ENCODE results near the gene RBPJ.
A peak's percentile ranks its signal among the peaks of the same experiment; 100 is the strongest.
"Not testable (repeated sequence)": the region's sequence is repeated elsewhere in the genome, so short reads cannot be mapped to it uniquely, and the experiment has no call there.

Gene RBPJ

DNA sequence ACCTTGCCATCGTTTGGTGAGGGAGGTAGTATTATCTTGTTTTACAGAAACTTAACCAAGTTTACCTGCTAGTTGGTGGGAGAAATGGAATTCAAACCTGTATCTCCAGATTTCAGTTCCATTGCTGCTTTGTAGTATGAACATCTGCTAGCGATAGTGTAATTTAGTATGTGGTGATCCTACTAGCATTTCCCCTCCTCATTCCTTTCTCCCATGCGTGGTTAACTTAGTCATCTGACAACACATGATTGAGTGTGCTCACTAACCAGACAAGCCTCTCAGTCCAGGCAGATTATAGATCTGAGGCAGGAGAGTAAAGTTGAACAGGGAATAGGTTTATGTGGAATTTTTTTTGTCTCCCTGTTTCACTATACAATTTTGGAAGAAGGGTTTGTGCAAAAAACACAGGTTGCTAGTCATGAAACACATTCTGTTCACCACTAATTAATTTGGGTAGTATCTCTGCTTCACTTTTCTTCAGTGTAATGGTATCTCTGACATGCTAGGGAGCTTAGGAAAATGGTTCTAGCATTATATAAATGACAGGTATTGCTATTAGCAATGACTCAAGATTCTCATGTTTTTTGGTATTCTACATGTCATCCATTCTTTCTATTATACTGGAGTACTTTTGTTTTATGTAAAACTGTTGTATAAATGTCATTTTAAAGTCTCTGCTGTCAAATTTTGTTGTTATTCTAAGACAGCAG lies 21.7 kb downstream of the RBPJ start:
- no peak for DNase-seq (ENCODE audit: low read depth in 2 of 2)

DNA sequence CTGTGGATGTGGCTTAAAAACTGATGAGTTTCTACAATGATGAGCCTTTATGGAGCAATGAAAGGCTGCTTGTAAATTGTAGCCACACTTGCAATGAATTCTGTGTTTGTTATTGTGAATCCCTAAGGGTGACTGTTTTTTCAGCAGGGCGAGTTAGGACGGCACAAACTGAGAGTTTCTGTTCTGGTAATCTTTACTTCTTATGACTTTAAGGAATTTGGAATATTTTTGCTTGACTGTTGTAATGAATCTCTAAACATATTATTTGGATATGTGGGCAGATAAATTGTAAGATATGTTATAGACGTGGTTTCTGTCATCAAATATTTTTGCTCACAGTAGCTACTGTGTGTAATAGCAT lies 22.2 kb downstream of the RBPJ start:
- no peak for DNase-seq (ENCODE audit: low read depth in 2 of 2)

DNA sequence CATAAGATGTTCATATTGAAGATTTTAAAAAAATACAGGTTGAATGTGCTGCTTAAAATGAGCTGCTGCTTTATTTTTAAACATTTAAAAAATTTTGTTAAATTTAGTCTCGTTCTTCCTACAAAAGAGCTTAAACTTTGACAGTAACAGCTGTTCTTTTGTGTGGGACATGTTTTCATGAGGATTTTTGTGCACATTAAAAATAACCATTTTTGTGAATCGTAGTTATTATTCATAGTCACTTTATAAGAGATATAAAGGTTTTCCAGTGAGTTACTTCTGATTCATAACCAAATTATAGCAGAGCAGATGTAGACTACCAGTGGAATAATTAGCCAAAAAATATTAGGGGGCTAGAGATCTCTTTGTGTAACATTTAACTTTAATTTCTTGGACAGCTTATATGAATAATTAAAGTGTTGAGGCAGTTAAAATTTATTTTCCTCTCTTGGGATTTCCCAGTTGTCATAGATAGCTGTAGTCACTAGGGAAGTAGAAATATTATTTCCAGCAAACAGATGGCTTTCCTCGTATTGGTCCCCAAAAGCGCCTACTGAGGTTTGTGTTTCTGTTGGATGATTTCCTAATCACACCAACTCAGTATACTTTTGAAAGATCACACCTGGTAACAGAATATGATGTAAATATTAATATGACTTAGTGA lies 24.2 kb downstream of the RBPJ start:
- no peak for DNase-seq (ENCODE audit: low read depth in 2 of 2)

DNA sequence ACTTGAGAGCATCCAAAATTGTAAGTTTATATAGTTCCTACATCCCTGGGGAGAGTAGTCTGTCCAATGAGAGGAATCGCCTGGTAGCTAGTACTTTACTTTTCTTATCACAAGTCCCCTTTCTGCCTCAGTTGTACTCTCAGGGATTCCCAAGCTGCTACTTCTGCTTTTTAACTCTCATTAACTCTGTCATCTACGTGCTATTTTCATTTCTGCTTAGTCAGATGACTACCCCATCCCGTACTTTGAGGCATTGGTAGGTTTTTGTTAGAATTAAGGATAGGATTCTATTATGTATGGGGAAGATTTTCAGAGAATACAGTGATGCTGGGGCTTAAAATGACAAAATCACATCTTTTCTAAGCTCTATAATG lies 24.7 kb downstream of the RBPJ start:
- no peak for DNase-seq (ENCODE audit: low read depth in 2 of 2)

DNA sequence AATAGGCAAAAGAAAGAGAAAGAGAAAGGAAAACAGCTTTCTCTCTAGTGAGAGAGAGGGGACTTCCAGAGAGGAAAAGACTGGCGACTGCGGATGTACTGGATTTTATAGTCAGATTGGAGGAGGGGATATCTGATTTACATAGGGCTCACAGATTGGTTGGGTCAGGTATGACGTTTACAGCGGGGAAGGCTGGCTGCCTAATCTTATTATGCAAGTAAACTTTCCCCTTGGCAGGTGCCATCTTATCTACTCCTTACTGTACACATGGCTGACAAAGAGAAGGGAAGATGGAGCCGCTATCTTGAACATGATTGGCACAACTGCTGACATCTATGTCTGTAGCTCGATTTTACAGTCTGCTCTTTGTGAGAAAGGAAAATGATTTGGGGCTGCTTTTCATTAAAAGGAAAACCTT lies 25.4 kb downstream of the RBPJ start:
- no peak for DNase-seq (ENCODE audit: low read depth in 2 of 2)

DNA sequence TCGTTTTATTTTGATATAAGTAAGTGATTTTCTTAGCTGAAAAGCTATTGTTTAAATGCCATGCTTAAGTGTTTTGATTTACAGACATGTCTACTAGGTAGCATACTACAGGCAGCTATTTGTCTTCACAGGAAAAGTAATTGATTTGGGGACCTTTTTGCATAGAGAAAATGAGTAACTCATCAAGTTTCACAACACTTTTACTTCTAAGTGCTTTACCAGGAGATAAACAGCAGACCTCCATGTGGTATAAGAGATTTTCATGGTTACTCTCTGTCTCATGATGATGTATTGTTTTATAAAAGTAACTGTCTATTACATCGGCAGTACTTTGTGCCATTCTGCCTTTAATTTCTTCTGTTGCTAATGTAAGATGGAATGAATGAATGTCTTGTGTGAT lies 28.7 kb downstream of the RBPJ start:
- DNase-seq (ENCODE audit: low read depth in 2 of 2), result no peak

DNA sequence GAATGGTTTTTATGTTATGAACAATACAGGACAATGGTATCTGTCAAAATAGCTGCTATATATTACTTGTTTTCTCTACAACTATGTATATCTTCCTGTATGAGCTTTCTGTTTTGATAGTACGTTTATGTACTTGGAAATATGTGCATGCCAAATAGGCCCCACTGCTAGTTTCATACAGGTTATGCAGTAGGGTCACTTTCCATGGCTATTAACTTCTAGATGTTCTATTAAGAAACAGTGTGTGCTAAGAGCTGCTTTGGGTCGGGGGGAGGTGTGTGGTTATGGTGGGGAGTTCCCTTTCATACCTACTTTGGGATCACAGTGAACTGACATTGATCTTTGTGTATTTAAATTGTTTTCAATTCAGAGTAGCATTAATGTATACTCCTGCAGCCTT lies 30.9 kb downstream of the RBPJ start:
- no peak for DNase-seq (ENCODE audit: low read depth in 2 of 2)

DNA sequence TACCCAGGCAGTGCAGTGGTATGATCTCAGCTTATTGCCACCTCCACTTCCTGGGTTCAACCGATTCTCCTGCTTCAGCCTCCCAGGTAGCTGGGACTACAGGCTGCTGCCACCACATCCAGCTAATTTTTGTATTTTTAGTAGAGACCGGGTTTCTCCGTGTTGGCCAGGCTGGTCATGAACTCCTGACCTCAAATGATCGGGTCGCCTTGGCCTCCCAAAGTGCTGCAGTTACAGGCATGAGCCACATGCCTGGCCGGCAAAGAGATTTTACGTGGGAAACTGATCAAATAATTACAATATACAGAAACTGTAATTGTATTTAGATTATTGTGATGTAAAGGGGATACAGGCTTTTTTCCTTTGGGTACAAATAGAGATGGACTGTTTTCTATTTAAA lies 33.7 kb downstream of the RBPJ start:
- no peak for DNase-seq (ENCODE audit: low read depth in 2 of 2)

DNA sequence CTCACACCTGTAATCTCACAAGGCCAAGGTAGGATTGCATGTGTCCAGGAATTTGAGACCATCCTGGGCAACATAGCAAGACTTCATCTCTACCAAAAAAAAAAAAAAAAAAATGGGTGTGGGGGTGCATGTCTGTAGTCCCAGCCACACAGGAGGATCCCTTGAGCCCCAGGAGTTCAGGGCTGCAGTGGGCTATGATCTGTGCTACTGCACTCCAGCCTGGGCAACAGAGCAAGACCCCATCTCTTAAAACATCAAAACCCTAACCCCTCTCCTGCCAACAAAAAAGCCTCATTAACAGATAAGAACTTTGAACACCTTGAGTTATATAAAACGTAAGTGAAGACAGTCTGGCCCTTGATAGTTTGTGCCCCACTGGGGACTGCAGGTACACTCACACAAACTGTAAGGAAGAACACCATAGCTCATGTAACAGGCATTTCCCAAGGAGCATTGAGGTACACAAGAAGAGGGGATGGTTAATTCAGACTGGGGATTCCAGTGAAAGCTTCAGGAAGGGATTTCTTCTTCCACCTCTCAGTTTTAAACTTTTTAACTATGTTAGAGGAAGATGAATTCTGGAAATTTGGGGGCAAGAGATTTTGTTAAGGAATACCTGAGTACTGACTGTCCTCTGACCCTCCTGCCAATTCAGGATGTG lies 34.7 kb downstream of the RBPJ start:
- no peak for DNase-seq (ENCODE audit: low read depth in 2 of 2)

DNA sequence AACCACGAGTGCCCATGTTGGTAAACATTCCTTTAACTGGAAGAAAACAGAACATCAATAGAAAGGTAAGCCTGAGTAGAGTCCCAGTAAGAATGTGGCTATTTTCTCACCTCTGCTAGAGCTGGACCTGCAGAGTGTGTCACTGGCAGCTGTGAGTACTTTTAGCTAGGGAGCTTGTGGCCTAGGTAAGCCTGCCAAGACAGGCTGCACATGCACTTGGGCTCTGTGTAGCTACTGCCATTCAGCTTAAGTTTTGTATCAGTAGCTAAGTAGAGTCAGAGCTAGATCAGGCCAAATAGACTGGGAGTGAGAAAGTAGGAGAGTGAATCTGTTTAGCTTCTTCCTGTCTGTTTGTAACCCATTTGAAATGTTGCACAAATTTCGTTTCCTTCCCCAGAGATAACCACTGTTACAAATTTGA lies 35.3 kb downstream of the RBPJ start:
- no peak for DNase-seq (ENCODE audit: low read depth in 2 of 2)

DNA sequence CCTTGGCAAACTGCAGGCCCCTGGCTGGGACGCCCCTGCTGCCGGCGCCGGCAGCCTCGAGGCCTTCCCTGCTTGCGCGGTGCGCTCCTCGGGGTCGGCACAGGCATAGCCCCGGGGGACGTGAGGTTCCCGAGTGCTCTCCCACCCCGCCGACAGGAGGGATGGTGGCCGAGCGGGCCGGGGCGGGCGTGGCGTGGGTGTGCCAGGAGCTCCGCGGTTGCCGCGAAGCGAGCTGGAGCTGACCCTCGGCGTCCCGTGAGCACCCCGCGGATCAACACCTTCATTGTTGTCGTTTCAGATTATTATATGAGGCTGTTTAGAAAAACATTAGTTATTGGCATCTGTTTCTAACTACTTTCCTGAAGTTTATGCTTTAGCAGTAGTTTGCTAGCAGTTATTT lies 38.7 kb downstream of the RBPJ start:
- not testable (repeated sequence) for DNase-seq (ENCODE audit: low read depth in 2 of 2)

DNA sequence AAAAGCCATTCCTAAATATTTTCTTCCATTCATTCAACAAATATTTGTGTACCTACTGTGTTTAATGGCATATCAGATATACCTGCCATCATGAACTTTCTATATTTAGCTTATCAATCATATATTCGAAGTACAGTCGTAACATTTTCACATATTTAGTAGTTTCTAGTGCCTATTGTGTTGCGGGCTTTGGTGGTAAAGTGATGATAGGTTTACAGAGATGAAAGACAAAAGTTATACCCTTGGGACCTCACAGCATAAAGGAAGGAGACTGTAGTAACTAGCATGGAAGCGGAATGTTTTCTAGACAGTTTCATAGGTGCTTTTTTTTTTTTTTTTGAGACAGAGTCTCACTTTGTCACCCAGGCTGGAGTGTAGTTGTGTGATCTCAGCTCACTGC lies 39.5 kb downstream of the RBPJ start:
- no peak for DNase-seq (ENCODE audit: low read depth in 2 of 2)

DNA sequence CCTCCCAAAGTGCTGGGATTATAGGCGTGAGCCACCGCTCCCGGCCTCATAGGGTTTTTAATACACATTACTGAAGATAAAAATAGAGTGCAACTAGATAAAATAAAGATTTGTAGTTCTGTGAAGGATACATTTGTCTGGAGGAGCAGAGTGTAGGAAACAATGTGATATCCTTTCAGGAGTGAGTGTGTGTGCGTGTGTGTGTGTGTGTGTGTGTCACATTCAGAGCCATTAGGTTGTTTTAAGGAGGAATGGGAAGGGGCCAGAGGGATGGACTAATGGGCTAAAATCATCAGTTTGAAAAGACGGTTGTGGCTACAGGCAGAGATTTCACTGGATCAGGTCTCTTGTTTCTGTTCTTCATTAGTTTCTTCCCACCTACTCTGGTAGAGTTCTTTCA lies 40.0 kb downstream of the RBPJ start:
- DNase-seq (ENCODE audit: low read depth in 2 of 2), result no peak

DNA sequence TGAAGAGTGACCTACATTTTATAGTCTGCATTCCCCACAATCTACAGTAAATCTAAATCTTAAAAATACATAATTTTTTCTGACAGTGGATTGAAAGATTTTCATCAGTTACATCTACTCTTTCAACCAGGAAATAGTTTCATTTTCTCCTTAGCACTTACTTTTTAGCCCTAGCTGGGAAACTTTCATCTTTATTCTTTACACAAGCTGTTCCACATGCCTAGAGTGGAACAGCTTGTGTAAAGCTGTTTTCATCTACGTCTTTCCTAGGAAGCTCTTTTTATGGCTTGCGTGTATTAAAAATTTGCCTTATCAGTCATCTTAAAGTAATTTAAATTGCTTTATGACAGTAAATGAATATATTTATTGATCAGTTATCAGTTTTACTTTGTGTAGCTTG lies 40.5 kb downstream of the RBPJ start:
- no peak for DNase-seq (ENCODE audit: low read depth in 2 of 2)

DNA sequence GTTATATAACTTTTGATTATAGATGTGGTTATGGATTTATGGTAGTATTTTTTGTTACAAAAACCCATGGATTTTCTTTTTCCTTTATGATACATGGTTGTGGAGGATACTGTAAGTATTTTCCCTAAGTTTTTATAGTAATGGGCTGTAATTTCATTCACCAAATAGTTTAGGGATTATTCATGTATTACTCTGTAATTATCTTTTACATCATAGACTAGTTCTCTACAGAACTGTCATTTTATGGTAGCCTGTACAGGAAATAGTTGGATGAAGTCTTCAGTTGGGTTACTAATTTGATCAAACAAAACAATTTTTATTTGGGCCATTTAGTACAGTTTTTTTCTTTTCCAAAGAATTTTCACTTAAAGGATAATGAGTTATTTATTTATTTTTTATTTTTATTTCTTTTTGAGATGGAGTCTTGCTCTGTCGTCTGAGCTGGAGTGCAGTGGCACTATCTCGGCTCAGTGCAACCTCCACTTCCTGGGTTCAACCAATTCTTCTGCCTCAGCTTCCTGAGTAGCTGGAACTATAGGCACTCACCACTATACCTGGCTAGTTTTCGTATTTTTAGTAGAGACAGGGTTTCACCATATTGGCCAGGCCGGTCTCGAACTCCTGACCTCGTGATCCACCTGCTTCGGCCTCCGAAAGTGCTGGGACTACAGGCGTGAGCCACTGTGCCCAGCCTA lies 42.1 kb downstream of the RBPJ start:
- DNase-seq (ENCODE audit: low read depth in 2 of 2), result no peak

DNA sequence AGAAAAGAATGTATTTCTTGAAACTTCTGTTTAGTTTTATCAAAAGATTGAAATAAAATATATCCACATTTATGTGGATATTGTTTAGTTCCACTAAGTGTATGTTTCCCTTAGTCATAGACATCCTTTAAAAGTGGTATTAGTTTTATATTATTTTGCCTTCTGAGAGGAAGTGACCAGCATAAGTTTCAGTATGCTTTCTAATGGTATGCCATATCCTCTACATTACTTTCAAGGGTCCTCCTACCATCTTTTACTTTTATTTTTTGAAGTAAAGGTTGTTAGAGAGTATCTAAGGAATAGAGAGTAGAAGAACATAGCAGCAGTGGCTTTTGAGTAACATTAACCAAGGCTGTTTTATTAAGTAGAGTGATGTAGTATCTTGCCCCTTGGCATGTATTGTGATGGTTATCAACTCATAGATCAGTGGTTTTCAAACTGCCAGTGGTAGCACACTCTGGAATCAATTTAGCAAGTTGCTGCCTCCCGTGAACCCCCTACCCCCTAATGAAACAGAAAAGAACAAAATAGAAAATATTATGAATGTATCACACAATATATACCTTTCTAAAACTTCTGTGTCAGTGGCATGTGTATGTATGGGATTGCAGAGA lies 44.8 kb downstream of the RBPJ start:
- DNase-seq (ENCODE audit: low read depth in 2 of 2), result no peak

DNA sequence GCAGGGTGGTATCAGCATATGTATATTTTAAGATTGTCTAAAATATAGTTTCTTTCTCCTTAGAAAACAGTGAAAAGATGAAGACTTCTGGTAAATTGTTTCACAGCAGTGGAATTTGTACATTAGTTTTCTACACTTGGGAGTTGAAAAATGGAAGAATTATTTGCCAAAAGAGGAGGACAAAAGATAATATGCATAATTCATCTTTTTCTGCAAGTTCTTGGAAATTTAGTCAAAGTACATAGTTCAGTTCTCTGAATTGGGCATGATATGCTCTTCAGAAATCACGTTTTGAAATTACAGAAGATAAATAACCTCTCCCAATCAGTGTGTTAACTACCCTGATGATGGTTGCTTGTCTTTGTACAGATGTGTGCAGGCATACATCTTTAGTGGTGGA lies 47.0 kb downstream of the RBPJ start:
- DNase-seq (ENCODE audit: low read depth in 2 of 2), result no peak

DNA sequence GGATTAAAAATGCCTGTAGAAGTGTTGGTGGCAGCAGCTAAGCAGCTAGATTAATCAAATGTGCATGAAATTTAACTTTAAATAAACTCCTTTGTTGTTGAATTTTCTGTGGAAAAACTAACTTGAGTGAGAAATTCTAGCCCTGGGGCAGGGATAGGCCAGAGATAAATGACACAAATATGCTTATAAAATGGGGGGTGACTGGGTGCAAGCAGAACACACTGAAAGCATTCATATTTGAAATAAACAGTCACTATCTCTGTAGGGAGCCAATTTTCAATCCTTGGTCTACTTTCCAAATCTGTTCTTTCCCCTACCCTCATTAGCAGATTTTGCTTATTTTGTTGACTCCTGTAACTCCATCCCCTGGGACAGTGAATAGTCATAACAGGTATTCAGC lies 47.9 kb downstream of the RBPJ start:
- DNase-seq (ENCODE audit: low read depth in 2 of 2), result no peak

DNA sequence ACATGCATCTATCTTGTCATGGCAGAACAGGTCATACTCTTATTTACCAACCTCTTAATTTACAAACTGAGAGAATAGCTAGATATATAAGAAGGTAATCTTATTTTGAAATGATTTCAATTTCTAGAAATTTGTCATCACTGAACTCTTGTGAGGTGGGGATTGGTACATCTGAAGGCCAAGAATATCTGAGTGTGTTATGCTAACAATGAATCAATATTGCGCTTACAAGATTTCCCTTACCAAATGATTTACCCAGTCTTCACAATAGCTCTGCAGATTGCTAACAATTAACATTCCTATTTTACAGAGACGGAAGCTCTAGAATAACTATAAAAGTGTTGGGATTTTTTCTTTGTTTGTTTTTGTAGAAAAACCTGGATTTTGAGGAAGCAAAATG lies 48.3 kb downstream of the RBPJ start:
- no peak for DNase-seq (ENCODE audit: low read depth in 2 of 2)

DNA sequence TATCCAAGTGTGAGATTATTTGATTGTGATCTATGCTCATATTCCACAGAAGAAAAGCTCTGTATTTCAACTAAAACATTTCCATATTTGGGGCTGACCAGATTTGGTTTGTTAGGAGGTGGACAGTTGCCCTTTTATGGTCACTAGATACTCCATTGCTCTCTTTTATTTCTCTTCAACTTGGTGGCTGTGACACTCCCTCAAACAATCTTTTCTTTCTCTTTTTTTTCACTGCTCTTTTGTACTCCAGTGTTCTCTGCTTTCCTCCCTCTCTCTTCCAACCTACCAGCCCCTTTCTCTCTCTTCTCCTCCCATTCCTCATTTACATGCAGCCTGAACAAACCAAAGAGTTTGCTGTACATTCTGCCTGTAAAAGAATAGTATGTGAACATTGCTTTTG lies 48.8 kb downstream of the RBPJ start:
- DNase-seq (ENCODE audit: low read depth in 2 of 2), result no peak

DNA sequence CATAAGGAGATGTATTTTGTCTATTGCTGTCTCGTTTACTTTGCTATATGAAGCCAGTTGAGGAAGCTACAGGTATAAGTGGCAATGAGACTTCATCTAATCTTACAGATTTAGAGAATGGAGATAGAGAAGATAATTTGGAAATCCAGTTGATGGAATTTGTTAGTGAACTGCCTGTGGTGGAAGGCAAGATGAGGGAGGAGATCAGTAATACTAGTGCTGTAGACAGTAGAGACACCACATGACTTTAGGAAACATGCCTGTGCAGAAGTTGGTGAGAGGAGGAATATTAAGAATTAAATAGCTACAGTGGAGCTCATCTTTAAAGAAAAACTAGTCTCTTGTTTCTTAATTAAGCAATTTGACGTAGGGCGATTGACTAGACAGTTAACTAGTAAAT lies 51.3 kb downstream of the RBPJ start:
- DNase-seq (ENCODE audit: low read depth in 2 of 2), result no peak

DNA sequence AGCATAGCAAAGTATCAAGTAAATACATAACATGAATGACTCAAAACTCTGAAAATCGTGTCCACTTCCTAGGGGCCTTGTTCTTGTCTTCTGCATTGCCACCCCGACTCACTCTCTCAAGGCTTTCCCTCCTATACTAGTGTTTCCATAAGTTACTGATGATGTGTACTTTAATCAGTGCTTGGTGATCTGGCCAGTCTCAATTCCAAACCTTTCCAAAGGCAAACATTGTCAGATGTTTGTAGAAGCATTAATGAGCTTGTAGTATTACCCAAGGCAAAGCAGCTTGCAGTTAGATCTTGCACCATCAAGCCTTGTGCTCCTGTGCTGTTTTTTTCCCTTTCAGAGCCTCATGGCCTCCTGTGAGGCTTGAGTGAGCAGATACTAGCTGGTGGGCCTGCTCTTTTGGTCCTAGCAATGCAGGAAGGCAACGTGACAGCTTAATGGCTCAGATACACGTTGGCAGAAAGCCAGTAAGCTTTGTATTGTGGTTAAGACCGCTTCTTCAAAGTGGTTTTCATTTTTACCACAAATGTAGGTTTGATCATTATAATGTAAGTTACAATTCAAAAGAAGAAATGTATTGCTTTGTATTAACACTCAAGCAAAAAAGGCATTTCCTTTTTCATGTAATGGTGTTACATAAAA lies 51.8 kb downstream of the RBPJ start:
- DNase-seq (ENCODE audit: low read depth in 2 of 2), result peak in 1 of 2 donors; percentile 26
